ENCODE results near the gene CHTOP. TPM values are rescaled to one million over a fixed set of nuclear protein-coding genes. Genes with fewer than 3 reads are reported as not detected.

Gene CHTOP
- total RNA-seq, 1 donor from 2014 or later: 47.9 TPM

DNA sequence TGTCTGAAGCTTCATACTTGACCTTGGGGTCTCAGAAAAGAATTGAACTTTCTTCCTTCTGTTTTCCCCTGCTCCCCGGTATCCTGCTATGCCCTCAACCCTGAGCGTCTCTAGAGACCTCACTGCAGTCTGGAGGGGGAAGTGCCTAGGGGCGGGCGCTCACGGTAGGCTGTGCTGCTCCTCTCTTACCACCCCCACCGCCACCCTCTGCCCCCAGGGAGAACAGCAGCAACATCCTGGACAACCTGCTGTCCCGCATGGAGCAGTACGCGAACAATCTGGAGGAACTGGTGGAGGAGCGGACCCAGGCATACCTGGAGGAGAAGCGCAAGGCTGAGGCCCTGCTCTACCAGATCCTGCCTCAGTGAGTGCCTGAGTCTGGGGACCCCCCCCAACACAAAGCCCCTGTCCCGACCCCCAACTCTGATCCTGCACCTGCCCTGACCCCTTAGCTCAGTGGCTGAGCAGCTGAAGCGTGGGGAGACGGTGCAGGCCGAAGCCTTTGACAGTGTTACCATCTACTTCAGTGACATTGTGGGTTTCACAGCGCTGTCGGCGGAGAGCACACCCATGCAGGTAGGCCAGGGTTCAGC lies 55.0 kb downstream of the CHTOP start:
- H3K27me3 Mint-ChIP-seq (ENCODE audit: low read depth): peaks cover 12% of the 10 kb centered on the region
- H3K27ac Mint-ChIP-seq (ENCODE audit: unreplicated experiment): no peak overlapping the region
- H3K36me3 Mint-ChIP-seq (ENCODE audit: low read depth): no peaks in the 10 kb centered on the region
- no peak overlapping the region for H3K4me3 Mint-ChIP-seq (ENCODE audit: unreplicated experiment)
- H3K9me3 Mint-ChIP-seq (ENCODE audit: low read depth): no peaks in the 10 kb centered on the region
- no peaks in the 10 kb centered on the region for H3K4me1 Mint-ChIP-seq (ENCODE audit: low read depth)
- TF ChIP-seq, protein P1, sequence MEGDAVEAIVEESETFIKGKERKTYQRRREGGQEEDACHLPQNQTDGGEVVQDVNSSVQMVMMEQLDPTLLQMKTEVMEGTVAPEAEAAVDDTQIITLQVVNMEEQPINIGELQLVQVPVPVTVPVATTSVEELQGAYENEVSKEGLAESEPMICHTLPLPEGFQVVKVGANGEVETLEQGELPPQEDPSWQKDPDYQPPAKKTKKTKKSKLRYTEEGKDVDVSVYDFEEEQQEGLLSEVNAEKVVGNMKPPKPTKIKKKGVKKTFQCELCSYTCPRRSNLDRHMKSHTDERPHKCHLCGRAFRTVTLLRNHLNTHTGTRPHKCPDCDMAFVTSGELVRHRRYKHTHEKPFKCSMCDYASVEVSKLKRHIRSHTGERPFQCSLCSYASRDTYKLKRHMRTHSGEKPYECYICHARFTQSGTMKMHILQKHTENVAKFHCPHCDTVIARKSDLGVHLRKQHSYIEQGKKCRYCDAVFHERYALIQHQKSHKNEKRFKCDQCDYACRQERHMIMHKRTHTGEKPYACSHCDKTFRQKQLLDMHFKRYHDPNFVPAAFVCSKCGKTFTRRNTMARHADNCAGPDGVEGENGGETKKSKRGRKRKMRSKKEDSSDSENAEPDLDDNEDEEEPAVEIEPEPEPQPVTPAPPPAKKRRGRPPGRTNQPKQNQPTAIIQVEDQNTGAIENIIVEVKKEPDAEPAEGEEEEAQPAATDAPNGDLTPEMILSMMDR (IDR thresholded peaks at IDR 0.05): no peak
- DNase-seq (ENCODE audit: low spot score): no peak

DNA sequence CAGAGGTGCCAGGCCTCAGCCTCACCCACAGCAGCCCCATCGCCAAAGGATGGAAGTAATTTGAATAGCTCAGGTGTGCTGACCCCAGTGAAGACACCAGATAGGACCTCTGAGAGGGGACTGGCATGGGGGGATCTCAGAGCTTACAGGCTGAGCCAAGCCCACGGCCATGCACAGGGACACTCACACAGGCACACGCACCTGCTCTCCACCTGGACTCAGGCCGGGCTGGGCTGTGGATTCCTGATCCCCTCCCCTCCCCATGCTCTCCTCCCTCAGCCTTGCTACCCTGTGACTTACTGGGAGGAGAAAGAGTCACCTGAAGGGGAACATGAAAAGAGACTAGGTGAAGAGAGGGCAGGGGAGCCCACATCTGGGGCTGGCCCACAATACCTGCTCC lies 59.6 kb downstream of the CHTOP start:
- Mint-ChIP-seq H3K4me1 (ENCODE audit: low read depth) (peaks cover 3% of the 10 kb centered on the region), H3K36me3 (ENCODE audit: low read depth) (no peaks in the 10 kb centered on the region), H3K27ac (ENCODE audit: unreplicated experiment) (no peak overlapping the region), H3K27me3 (ENCODE audit: low read depth) (no peaks in the 10 kb centered on the region), H3K9me3 (ENCODE audit: low read depth) (no peaks in the 10 kb centered on the region), H3K4me3 (ENCODE audit: unreplicated experiment) (no peak overlapping the region)
- no peak for DNase-seq (ENCODE audit: low spot score)
- TF ChIP-seq, protein P1 (IDR thresholded peaks at IDR 0.05): no peak

Small RNA genes within 50 kb of the gene (microRNA-seq; reads per million reads assigned to microRNA genes)
- gene MIR8083 (ENCODE audit: borderline number of aligned reads): not detected

Other genes starting within 250 kb of the CHTOP start
- not detected in 3 replicates for gene S100A8, start 243.0 kb upstream of the CHTOP start, total RNA-seq
- not detected in 3 replicates for gene S100A7A, start 217.5 kb upstream of the CHTOP start, total RNA-seq
- not detected in 3 replicates for gene S100A7, start 173.4 kb upstream of the CHTOP start, total RNA-seq
- 1.4 to 12.1 TPM (median 10.9 TPM) in 3 replicates for gene S100A6, start 98.1 kb upstream of the CHTOP start, total RNA-seq
- gene S100A5, start 93.1 kb upstream of the CHTOP start, total RNA-seq: 0.47 to 0.94 TPM in 2 of 3 replicates, not detected in the other
- gene S100A4, start 88.3 kb upstream of the CHTOP start, total RNA-seq: 331 to 404 TPM (median 388 TPM) in 3 replicates
- gene S100A3, start 84.8 kb upstream of the CHTOP start, total RNA-seq: 6.5 to 10.8 TPM (median 8.7 TPM) in 3 replicates
- 15.4 to 22.2 TPM (median 18.9 TPM) in 3 replicates for gene S100A2, start 68.2 kb upstream of the CHTOP start, total RNA-seq
- gene S100A16, start 20.9 kb upstream of the CHTOP start, total RNA-seq: 111 to 122 TPM (median 115 TPM) in 3 replicates
- gene S100A14, start 17.7 kb upstream of the CHTOP start, total RNA-seq: not detected in 3 replicates
- gene S100A13, start 6.6 kb upstream of the CHTOP start, total RNA-seq: 98.2 to 113 TPM (median 98.4 TPM) in 3 replicates
- 1.2 to 1.5 TPM (median 1.3 TPM) in 3 replicates for gene S100A1, start 5.6 kb upstream of the CHTOP start, total RNA-seq
- gene SNAPIN, start 24.6 kb downstream of the CHTOP start, total RNA-seq: 31.1 to 41.8 TPM (median 35.9 TPM) in 3 replicates
- 120 to 164 TPM (median 122 TPM) in 3 replicates for gene ILF2, start 36.9 kb downstream of the CHTOP start, total RNA-seq
- 0.21 to 0.27 TPM in 2 of 3 replicates, not detected in the other for gene NPR1, start 44.6 kb downstream of the CHTOP start, total RNA-seq
- gene INTS3, start 94.0 kb downstream of the CHTOP start, total RNA-seq: 48.6 to 61.0 TPM (median 49.1 TPM) in 3 replicates
- 10.6 to 16.6 TPM (median 11.6 TPM) in 3 replicates for gene SLC27A3, start 141.3 kb downstream of the CHTOP start, total RNA-seq

All from chondrocyte (in vitro differentiated cells).